Measurements from ENCODE around the gene IRF4.

The IRF4 gene

DNA sequence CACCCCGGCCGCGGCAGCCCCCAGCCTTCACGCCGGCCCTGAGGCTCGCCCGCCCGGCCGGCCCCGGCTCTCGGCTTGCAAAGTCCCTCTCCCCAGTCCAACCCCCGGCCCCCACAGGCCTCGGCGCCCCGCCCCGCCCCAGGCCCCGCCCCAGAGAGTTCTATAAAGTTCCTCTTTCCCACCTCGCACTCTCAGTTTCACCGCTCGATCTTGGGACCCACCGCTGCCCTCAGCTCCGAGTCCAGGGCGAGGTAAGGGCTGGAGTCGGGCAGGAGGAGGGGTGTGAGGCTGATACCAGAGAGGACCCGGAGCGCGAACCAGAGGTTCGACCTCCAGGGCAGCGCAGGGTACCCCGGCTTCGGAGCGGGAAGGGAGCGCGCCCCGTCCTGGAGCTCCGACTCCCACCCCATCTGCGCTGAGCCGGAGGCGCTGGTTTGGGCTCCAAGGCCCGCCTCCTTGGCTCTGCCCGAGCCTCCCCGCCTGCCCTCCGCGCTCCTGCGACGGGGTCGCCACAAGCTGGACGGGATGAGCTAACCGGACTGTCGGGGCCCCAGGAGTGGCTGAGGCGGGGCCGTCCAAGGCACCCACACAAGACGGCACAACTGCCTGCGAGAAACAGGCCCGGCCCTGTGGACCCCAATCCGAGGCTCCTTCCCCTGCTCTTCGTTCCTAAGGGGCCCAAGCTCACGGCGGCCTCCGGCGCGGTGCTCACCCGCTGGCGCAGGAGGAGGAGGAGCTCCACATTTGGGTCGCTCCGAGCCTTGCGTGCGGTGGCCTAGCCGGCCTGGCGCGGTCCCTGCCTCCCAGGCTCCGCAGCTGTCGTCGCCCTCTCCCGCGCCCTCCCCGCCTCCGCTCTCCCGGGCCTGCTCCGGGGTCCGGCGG lies at the start of gene IRF4:
Gene IRF4, plus strand, starts transcription at position 194 of the 882 bp plus-strand sequence. CDS start 1,401 bp downstream, outside the sequence.
- DNase-seq (ENCODE audit: low spot score), result peak; percentile 95
- TF ChIP-seq, protein P1, sequence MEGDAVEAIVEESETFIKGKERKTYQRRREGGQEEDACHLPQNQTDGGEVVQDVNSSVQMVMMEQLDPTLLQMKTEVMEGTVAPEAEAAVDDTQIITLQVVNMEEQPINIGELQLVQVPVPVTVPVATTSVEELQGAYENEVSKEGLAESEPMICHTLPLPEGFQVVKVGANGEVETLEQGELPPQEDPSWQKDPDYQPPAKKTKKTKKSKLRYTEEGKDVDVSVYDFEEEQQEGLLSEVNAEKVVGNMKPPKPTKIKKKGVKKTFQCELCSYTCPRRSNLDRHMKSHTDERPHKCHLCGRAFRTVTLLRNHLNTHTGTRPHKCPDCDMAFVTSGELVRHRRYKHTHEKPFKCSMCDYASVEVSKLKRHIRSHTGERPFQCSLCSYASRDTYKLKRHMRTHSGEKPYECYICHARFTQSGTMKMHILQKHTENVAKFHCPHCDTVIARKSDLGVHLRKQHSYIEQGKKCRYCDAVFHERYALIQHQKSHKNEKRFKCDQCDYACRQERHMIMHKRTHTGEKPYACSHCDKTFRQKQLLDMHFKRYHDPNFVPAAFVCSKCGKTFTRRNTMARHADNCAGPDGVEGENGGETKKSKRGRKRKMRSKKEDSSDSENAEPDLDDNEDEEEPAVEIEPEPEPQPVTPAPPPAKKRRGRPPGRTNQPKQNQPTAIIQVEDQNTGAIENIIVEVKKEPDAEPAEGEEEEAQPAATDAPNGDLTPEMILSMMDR (IDR thresholded peaks at IDR 0.05; ENCODE audit: borderline replicate concordance, control extremely low read depth, extremely low read depth, insufficient read depth, missing control alignments), result no peak
- in situ Hi-C loops (cut with MboI; ENCODE audit: low sequenced_read_pairs, unreplicated experiment), result no loop called here

DNA sequence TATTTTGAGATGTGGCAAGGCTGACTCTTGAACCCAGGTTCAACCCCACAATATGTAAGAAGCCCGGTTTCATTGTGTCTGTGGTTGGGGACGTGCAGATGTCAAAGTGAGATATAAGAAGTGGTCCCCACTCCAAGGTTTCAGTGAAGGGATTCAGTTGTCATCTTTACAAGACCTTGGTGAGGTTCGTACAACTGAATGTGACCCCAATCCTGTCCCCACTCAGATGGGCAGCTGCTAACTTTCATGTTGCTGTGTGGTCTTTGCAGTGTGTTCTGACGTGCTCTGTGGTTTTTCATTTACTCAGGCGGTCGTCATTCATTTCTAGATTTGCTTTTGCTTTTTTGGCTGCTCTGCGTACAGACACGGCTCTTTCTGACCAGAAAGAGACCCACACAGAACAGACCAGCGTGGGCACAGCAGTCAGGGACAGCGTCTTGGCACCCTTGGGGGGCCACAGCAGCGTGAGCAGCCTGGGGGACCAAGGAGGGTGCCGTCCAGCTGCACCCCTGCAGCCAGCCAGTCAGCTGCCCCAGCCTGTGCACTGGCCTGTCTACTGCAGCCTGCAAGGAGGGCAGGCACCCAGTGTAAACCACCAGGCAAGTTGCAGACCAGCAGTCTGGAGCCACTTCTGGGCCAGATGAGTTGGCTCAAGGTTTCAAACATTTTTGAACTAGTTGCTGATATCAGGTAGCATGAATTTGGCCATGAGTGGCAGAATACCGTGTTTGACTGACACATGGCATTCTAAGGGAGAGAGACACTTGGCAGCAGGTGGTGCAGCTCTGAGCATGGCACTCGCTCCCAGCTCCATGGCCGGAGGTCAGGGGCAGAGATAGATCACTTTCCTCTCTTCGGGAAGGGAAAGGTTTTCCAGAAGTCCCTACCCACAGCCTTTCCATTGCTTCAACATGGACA lies 49.4 kb upstream of the IRF4 start:
- TF ChIP-seq, protein P1 (IDR thresholded peaks at IDR 0.05; ENCODE audit: borderline replicate concordance, control extremely low read depth, extremely low read depth, insufficient read depth, missing control alignments), result no peak
- peak; percentile 87 for DNase-seq (ENCODE audit: low spot score)
- in situ Hi-C loops (cut with MboI; ENCODE audit: low sequenced_read_pairs, unreplicated experiment), result no loop called here

GRCh38 chr6:342832-343179 lies 48.7 kb upstream of the IRF4 start:
- in situ Hi-C loops (cut with MboI; ENCODE audit: low sequenced_read_pairs, unreplicated experiment), result no loop called here
- TF ChIP-seq, protein P1 (IDR thresholded peaks at IDR 0.05; ENCODE audit: borderline replicate concordance, control extremely low read depth, extremely low read depth, insufficient read depth, missing control alignments), result no peak
- DNase-seq (ENCODE audit: low spot score), result no peak

DNA sequence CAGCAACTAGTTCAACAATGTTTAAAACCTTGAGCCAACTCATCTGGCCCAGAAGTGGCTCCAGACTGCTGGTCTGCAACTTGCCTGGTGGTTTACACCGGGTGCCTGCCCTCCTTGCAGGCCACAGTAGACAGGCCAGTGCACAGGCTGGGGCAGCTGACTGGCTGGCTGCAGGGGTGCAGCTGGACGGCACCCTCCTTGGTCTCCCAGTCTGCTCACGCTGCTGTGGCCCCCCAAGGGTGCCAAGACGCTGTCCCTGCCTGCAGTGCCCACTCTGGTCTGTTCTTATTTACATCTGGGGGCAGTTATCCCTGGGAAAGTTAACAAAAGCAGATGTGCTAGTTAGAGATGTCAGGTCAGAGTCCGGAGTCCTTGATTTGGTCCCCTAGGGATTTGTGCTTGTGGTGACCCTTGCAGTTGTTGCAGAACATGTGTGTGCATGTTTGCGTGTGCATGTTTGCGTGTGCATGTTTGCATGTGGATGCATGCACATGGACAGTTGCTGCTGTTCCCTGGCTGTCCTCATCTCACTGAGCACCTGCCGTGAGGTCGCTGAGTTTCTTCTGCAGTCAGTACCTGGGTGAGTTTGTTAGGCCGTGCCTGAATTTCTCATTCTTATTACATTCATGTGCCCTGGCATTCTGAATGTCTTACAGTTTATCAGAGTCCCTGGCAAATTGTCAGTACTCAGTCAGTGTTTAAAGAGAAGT lies 48.2 kb upstream of the IRF4 start:
- TF ChIP-seq, protein P1 (IDR thresholded peaks at IDR 0.05; ENCODE audit: borderline replicate concordance, control extremely low read depth, extremely low read depth, insufficient read depth, missing control alignments), result no peak
- in situ Hi-C loops (cut with MboI; ENCODE audit: low sequenced_read_pairs, unreplicated experiment), result no loop called here
- DNase-seq (ENCODE audit: low spot score), result no peak

DNA sequence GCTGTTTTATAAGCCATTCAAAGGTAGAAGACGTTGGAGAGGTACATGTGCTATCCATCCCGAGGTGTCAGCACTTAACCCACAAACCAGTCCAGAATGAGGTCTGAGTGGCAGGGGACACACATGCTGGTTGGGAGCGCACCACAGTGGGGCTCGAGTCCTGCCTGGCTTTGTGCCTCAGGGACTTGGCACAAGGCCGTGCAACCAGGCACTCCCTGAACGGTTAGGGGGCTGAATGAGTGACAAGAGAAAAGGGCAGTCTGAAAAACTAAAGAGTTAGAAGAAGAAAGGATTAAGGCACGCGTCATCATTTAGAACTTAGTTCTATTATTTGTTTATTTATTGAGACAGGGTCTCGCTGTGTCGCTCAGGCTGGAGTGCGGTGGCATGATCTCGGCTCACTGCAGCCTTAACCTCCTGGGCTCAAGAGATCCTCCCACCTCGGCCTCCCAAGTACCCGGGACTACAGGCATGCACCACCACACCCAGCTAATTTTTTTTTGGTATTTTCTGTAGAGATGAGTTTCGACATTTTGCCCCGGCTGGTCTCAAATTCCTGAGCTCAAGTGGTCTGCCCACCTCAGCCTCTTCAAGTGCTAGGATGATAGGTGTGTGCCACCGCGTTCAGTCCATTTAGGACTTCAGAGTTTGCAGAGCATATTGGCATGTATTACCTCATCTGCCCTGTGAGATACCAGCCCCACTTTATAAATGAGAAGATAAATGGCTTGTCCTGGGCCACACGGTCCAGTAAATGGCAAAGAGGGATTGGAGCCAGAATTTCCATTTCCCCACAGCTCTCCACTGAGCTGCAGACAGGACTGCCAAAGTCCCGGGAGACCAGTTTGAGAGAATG lies 47.4 kb upstream of the IRF4 start:
- TF ChIP-seq, protein P1 (IDR thresholded peaks at IDR 0.05; ENCODE audit: borderline replicate concordance, control extremely low read depth, extremely low read depth, insufficient read depth, missing control alignments), result no peak
- in situ Hi-C loops (cut with MboI; ENCODE audit: low sequenced_read_pairs, unreplicated experiment), result no loop called here
- DNase-seq (ENCODE audit: low spot score), result no peak

Data from GM13976 (cell line).